GM19099 (cell line): Measurements from ENCODE around the gene PDE4D.

Source experiments
- POLR2A ChIP-seq: IDR thresholded peaks from 3 replicates; pipeline ENCODE4 v1.6.1; 2011; ENCODE audit warnings: low read depth; ENCODE audit not compliant: insufficient read length; ENCODE audit errors: extremely low read depth

PDE4D gene

GRCh38 chr5:59037453-59037852 is 856.1 kb downstream of the PDE4D start:
- TF ChIP-seq POLR2A = no peak

- no peak for TF ChIP-seq POLR2A
Measured at GRCh38 chr5:59037041-59037440, 856.5 kb downstream of the PDE4D start.

DNA sequence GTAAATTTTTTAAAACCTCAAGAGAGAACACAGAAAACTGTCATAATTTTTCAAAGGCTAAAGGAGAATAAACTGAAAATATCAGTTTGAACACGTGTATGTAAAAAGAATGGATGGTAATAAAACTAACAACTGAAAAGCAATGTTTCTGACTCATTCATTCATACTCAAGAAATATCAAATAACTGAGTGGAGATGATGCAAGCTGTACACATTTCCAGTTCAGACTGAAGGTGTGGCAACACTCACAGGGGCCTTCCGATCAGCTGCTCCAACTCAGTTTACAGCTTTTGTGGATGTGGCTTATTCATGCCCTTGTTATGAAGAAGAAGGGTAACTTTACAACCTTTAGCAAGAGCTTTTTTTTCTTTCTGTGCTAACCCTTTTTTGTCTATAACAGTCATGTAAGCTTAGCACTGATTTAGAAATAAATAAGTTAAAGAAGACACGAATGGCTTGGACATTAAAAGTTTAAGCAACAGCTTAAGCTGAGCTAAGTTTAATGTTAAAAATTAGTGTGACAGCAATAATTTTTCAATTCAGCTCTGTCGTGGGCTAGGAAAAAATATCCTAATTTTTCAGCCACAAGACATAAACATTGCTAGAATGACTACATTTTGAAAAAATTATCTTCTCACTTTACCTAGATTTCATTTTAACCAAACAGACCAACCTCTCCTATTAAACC is 857.1 kb downstream of the PDE4D start:
- TF ChIP-seq POLR2A = no peak

DNA sequence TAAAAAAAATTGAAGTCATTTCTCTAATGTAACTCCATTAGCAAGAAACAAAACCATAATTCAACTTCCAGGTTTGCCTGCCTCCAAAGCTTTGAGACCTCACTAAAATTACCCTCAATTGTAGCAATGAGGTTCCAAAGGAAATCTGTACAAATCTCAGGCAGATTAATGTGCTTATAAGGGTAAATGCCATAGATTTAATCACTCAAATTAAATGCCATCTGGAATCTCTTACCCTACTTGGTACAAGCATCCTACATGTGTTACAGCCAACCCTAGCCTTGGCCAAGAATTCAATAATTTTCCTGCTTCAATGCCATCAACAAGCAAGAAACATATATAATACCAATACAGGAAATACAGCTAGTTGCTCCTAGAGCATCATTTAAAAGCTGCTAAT is 857.8 kb downstream of the PDE4D start:
- no peak for TF ChIP-seq POLR2A

GRCh38 chr5:59034498-59035186 is 858.9 kb downstream of the PDE4D start:
- no peak for TF ChIP-seq POLR2A

- no peak for TF ChIP-seq POLR2A
Measured at GRCh38 chr5:59027145-59027907, 866.2 kb downstream of the PDE4D start.

DNA sequence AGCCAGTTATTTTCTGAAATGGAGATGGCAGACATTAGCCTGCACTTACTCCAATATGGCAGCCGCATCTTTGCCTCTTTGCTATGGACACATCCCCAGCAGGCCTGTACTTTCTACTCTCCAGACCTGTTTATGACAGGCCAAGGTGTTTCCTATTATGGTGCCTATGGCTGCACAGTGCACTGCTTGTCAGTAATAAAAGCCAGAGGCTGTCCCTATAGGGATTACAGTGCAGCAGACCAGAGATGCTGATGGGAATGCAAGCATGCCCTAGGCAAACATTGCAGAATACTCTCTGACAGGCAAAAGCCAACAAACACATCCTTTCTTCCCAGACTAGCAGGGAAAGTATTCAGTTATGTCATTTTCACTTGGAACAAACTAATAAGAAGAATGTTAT is 867.8 kb downstream of the PDE4D start:
- TF ChIP-seq POLR2A = no peak

- no peak for TF ChIP-seq POLR2A
Measured at GRCh38 chr5:59021837-59022514, 871.5 kb downstream of the PDE4D start.

GRCh38 chr5:59021286-59021673 is 872.2 kb downstream of the PDE4D start:
- no peak for TF ChIP-seq POLR2A

GRCh38 chr5:59020611-59021285 is 872.8 kb downstream of the PDE4D start:
- TF ChIP-seq POLR2A = no peak

DNA sequence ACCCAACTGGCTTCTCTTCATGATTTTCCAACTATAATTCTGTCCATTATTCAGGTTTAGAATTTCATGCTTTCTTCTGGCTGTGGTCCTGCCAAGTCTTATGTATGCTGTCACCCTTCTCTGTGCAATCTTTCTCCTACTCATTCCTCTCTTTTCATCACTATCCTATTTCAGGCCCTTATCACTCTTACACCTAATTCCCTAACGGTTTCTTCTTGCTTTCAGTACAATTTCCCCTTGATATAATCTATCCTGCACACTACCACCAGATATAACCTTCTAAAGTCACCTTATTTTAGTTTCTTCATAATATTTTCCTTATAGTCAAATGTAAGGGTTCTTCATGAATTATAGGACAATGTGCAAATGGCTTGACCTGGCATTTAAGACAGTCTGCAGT is 874.4 kb downstream of the PDE4D start:
- TF ChIP-seq POLR2A = no peak

DNA sequence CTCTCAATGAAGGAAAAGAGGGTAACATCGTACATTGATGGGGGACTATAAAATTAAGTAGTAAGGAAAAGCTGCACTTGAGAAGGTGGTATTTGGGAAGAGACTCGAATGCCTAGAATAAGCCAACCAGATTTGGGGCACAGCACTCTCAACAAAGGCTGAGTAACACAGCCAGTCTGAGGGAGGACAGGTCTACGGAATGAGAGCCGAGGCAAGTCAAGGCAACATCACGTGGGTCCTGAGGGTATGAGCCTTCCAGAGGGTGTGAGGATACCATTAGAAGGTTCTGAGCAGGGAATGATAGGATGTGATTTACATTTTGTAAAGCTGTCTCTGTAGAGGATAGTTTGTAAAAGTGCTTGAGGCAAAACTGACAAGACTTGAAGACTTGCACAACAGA is 876.6 kb downstream of the PDE4D start:
- TF ChIP-seq POLR2A = no peak

DNA sequence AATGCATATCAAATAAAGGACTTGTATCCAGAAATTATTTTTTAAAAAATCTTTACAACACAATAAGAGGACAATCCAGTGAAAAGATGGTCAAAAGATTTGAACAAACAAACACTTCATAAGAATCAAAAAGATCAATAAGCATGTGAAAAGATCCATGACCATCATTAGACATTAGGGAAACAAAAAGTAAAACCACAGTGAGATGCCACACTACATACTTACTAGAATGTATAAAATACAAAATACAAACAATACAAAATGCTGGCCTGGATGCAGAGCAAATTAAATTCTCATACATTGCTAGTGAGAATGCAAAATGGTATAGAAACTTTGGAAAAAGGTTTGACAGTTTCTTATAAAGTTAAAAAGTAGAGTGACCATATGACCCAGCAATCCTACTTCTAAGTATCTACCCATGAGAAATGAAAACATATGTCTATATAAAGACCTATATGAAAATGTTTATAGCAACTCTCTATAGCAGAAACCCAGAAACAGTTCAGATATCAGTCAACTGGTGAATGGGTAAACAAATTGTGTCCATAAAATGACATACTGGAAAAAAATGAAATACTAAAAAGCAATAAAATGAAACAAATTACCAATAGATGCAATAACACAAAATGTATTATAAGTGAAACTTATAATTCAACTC is 884.6 kb downstream of the PDE4D start:
- TF ChIP-seq POLR2A = no peak

GRCh38 chr5:59007460-59008063 is 886.0 kb downstream of the PDE4D start:
- TF ChIP-seq POLR2A = no peak
